HepG2 (cell line): ENCODE results near the gene ITGAV. TPM values are rescaled to one million over a fixed set of nuclear protein-coding genes. Genes with fewer than 3 reads are reported as not detected.
"Not testable (repeated sequence)": the region's sequence is repeated elsewhere in the genome, so short reads cannot be mapped to it uniquely, and the experiment has no call there.

Experiments
- ATAC-seq: fragments of 200-7000 bp; cut with Tn5 transposase; 3 replicates; pipeline ENCODE4 v1.9.1; 2020; ENCODE audit warnings: mild to moderate bottlenecking, moderate library complexity
- BruUV-seq: library from RNA; stranded (reverse); fragments of 400-500 nt; replicated peaks from 2 replicates; lab custom pipeline; 2021; lab: Mats Ljungman, UMichigan
- CTCF ChIA-PET: fragments of 300-600 bp; formaldehyde crosslinking; extraction: SDS; loops from one replicate; lab custom pipeline; 2021; ENCODE audit warnings: low total read pairs, inconsistent platforms, low intra/inter-chr PET ratio; lab: Yijun Ruan, JAX
- POLR2A ChIA-PET: fragments of 350-600 bp; sonication (Branson Sonifier 250); formaldehyde crosslinking; loops from one replicate; lab custom pipeline; 2020; ENCODE audit warnings: antibody characterized with exemption, inconsistent platforms; lab: Yijun Ruan, JAX
- DNase-seq: peaks from one replicate; pipeline ENCODE4 v3.0.0-alpha.2; 2015; ENCODE audit warnings: low spot score
- FAIRE-seq: peaks from 3 replicates; lab custom pipeline; 2011; peaks lifted over from hg19 to GRCh38; lab: Jason Lieb, UNC
- H2AFZ ChIP-seq: one replicate; pipeline ENCODE4 v1.6.1; 2011; ENCODE audit warnings: low read length, inconsistent platforms
- H3K27ac ChIP-seq: fragments of 300-600 bp; 3 replicates; pipeline ENCODE4 v1.8.0; 2011; ENCODE audit warnings: mixed run types, mild to moderate bottlenecking, mixed read lengths, low read length, inconsistent platforms; ENCODE audit not compliant: insufficient read depth; ENCODE audit errors: extremely low read length
- H3K27me3 ChIP-seq, 2 experiments: fragments of 200-600 bp in 1 of 2; 2 replicates in 1 of 2; 3 replicates in 1 of 2; pipeline versions ENCODE4 v1.6.0 to v1.8.0; 2011; ENCODE audit warnings: low read length in 2 of 2, mild to moderate bottlenecking in 2 of 2, moderate library complexity in 2 of 2, inconsistent platforms in 1 of 2; ENCODE audit not compliant: insufficient read depth in 2 of 2, control insufficient read depth in 1 of 2
- H3K36me3 ChIP-seq, 2 experiments: fragments of 200-600 bp in 1 of 2; replicated peaks in 1 of 2; 2 replicates in 1 of 2; 3 replicates in 1 of 2; pipeline versions ENCODE4 v1.5.1 to v1.8.0; 2011; ENCODE audit warnings: low read length in 2 of 2, inconsistent platforms in 1 of 2; ENCODE audit not compliant: insufficient read depth in 2 of 2, control insufficient read depth in 1 of 2
- H3K4me1 ChIP-seq: 2 replicates; pipeline ENCODE4 v1.5.1; 2012; ENCODE audit warnings: low read length, inconsistent platforms; ENCODE audit not compliant: insufficient read depth
- H3K4me2 ChIP-seq: 2 replicates; pipeline ENCODE4 v1.6.0; 2011; ENCODE audit warnings: low read depth, low read length, inconsistent platforms
- H3K4me3 ChIP-seq, 3 experiments: fragments of 200-600 bp in 1 of 3; sonication (generic), shearing (Covaris generic) in 1 of 3; replicated peaks in 1 of 3; 2 replicates each; pipeline ENCODE4 v1.5.1; 2011 to 2016; ENCODE audit warnings: low read length in 3 of 3, inconsistent platforms in 2 of 3, low read depth in 2 of 3, mild to moderate bottlenecking in 2 of 3, control low read depth in 1 of 3, mixed read lengths in 1 of 3; ENCODE audit not compliant: insufficient read depth in 1 of 3
- H3K79me2 ChIP-seq: one replicate; pipeline ENCODE4 v1.6.1; 2011; ENCODE audit warnings: low read length, inconsistent platforms; ENCODE audit not compliant: insufficient read depth
- H3K9ac ChIP-seq: 2 replicates; pipeline ENCODE4 v1.6.0; 2011; ENCODE audit warnings: mild to moderate bottlenecking, low read depth, low read length, inconsistent platforms; ENCODE audit not compliant: insufficient read depth
- H3K9me3 ChIP-seq: 2 replicates; pipeline ENCODE4 v1.5.1; 2012; ENCODE audit warnings: mild to moderate bottlenecking, low read length
- H4K20me1 ChIP-seq: 2 replicates; pipeline ENCODE4 v1.6.0; 2011; ENCODE audit warnings: inconsistent platforms, mild to moderate bottlenecking, low read length, moderate library complexity; ENCODE audit not compliant: insufficient read depth
- ARID5B ChIP-seq: IDR thresholded peaks from 2 replicates; pipeline ENCODE4 v1.4.0; 2020; ENCODE audit warnings: mild to moderate bottlenecking, missing genetic modification reagents
- BCL6 ChIP-seq: IDR thresholded peaks from 2 replicates; pipeline ENCODE4 v1.6.1; 2016; ENCODE audit warnings: missing genetic modification reagents, missing compliant biosample characterization
- CEBPB ChIP-seq: IDR thresholded peaks from 2 replicates; pipeline ENCODE4 v1.6.1; 2011; ENCODE audit warnings: low read depth, low read length, improper control_type of control experiment, borderline replicate concordance
- CEBPG ChIP-seq: IDR thresholded peaks from 2 replicates; pipeline ENCODE4 v1.6.1; 2016
- FOXA1 ChIP-seq, 2 experiments: fragments of 450-650 bp in 1 of 2; sonication (generic) in 1 of 2; formaldehyde crosslinking in 1 of 2; IDR thresholded peaks; 2 replicates each; pipeline versions ENCODE4 v1.4.0 to v1.6.1; 2016 to 2020; ENCODE audit warnings: missing genetic modification reagents in 1 of 2
- FOXA3 ChIP-seq: IDR thresholded peaks from 2 replicates; pipeline ENCODE4 v1.6.1; 2016; ENCODE audit warnings: missing genetic modification reagents, missing compliant biosample characterization
- FOXP4 ChIP-seq: sonication (generic); formaldehyde crosslinking; IDR thresholded peaks from 2 replicates; pipeline ENCODE4 v1.4.0; 2020; ENCODE audit warnings: missing genetic modification reagents
- GATAD2A ChIP-seq: IDR thresholded peaks from 2 replicates; pipeline ENCODE4 v1.6.1; 2016
- HMG20A ChIP-seq: IDR thresholded peaks from 2 replicates; pipeline ENCODE4 v1.6.1; 2016; ENCODE audit warnings: borderline replicate concordance
- MED1 ChIP-seq: sonication (generic); formaldehyde crosslinking; IDR thresholded peaks from 2 replicates; pipeline ENCODE4 v1.4.0; 2020; ENCODE audit warnings: missing genetic modification reagents
- NCOA2 ChIP-seq: sonication (generic); formaldehyde crosslinking; IDR thresholded peaks from 2 replicates; pipeline ENCODE4 v1.8.0; 2022; ENCODE audit warnings: inconsistent platforms
- SATB2 ChIP-seq: sonication (generic); formaldehyde crosslinking; IDR thresholded peaks from 2 replicates; pipeline ENCODE4 v1.5.0; 2020; ENCODE audit warnings: missing genetic modification reagents
- SOX13 ChIP-seq, 3 experiments: fragments of 450-650 bp in 1 of 3; sonication (generic) in 1 of 3; formaldehyde crosslinking in 1 of 3; IDR thresholded peaks in 2 of 3; conservative IDR thresholded peaks in 1 of 3; 2 replicates each; pipeline versions ENCODE4 v1.5.0 to v1.6.1; 2016 to 2020; ENCODE audit warnings: antibody characterized with exemption in 1 of 3, mild to moderate bottlenecking in 1 of 3, missing compliant biosample characterization in 1 of 3, missing genetic modification reagents in 1 of 3, moderate library complexity in 1 of 3
- SOX5 ChIP-seq: IDR thresholded peaks from 2 replicates; pipeline ENCODE4 v1.6.1; 2016; ENCODE audit warnings: borderline replicate concordance
- SOX6 ChIP-seq, 2 experiments: fragments of 450-650 bp in 1 of 2; sonication (generic) in 1 of 2; formaldehyde crosslinking in 1 of 2; IDR thresholded peaks; 2 replicates each; pipeline versions ENCODE4 v1.4.0 to v1.6.1; 2017 to 2020; ENCODE audit warnings: antibody characterized with exemption in 1 of 2, mild to moderate bottlenecking in 1 of 2, missing genetic modification reagents in 1 of 2
- THAP11 ChIP-seq: IDR thresholded peaks from 2 replicates; pipeline ENCODE4 v1.6.1; 2016; ENCODE audit warnings: missing biosample characterization, missing genetic modification reagents
- ZNF629 ChIP-seq: sonication (generic); formaldehyde crosslinking; conservative IDR thresholded peaks from 2 replicates; pipeline ENCODE4 v1.5.0; 2020; ENCODE audit warnings: missing genetic modification reagents
- WGBS: methylation state at CpG from one replicate; pipeline ENCODE4 v1.1.6; 2017; ENCODE audit warnings: low lambda C conversion rate; 5-methylcytosine and 5-hydroxymethylcytosine counted together
- in situ Hi-C: cut with HindIII; loops from 2 replicates; pipeline ENCODE4 v1.10.0; 2017; ENCODE audit warnings: low pct_unique_long_range_greater_than_20kb; ENCODE audit not compliant: extremely low pct_ligation_motif_present
- intact Hi-C: fragments of 100-400 bp; cut with micrococcal nuclease; formaldehyde crosslinking; loops from one replicate; pipeline ENCODE4 v1.10.0; 2022; ENCODE audit not compliant: unreplicated experiment
- polyA plus RNA-seq, 8 experiments: library from polyadenylated mRNA; depleted of rRNA in 3 of 8; stranded (reverse) in 7 of 8; unstranded in 1 of 8; fragments of >200 nt; fragmentation: Illumina TruSeq in 4 of 8; extraction: Trizol in 4 of 8; gene quantifications; 2 replicates each; pipeline versions ENCODE4 v1.2.1 to v1.2.3, GENCODE V29; 2011 to 2016; ENCODE audit warnings: low read depth in 4 of 8, missing spikeins in 1 of 8, mixed read lengths in 1 of 8; ENCODE audit not compliant: insufficient read depth in 1 of 8
- total RNA-seq, 5 experiments: library from RNA; depleted of rRNA; stranded (reverse); fragments of >200 nt; fragmentation: Illumina TruSeq; extraction: Trizol; gene quantifications; 2 replicates each; pipeline ENCODE4 v1.2.3, GENCODE V29; 2016; ENCODE audit warnings: low read depth in 1 of 5
- TF ChIP-seq, protein P1 (sequence below), 2 experiments: fragments of 450-650 bp in 1 of 2; sonication (generic) in 1 of 2; formaldehyde crosslinking; IDR thresholded peaks; 2 replicates each; pipeline versions ENCODE4 v1.5.0 to v1.8.0; 2020 to 2022; ENCODE audit warnings: mild to moderate bottlenecking in 1 of 2, missing genetic modification reagents in 1 of 2

The ITGAV gene
- total and polyA plus RNA-seq, 2 of the 13 experiments (the other 11 are each of a cell fraction or from before 2014, with no cell fraction given): 59.1 to 60.4 TPM

- CTCF ChIA-PET; BruUV-seq; H3K27me3 ChIP-seq; in situ Hi-C loops; H3K79me2 ChIP-seq; H3K27ac ChIP-seq; H3K36me3 ChIP-seq; H3K4me3 ChIP-seq; H2AFZ ChIP-seq; H4K20me1 ChIP-seq; H3K9ac ChIP-seq; ATAC-seq; H3K4me2 ChIP-seq; FAIRE-seq; DNase-seq; H3K9me3 ChIP-seq; intact Hi-C loops; TF ChIP-seq SOX6, FOXA1, SOX13 (IDR thresholded peaks at IDR 0.05): not testable (repeated sequence)
- WGBS: 6% methylated on average over 1 of the region's 1 CpG
- H3K4me1 ChIP-seq: peaks cover 24% of the 10 kb centered on the region
- POLR2A ChIA-PET: interaction anchor here (3.2 kb wide), 1 partner anchor 21 kb away, joined by 47 read pairs; the partner anchor contains the start of gene ITGAV
- peak; percentile 91 for TF ChIP-seq CEBPG (CRISPR knock-in tag)
- peak; percentile 30; the same call in 1 of the 2 replicates for TF ChIP-seq MED1
- TF ChIP-seq SOX6 (CRISPR knock-in tag; IDR thresholded peaks at IDR 0.05): peak; percentile 61
- peak; percentile 65; the same call in 1 of the 2 replicates for TF ChIP-seq CEBPB
- TF ChIP-seq THAP11 (CRISPR knock-in tag): peak; percentile 47; the same call in 1 of the 2 replicates
- TF ChIP-seq ARID5B: peak; percentile 63
- peak; percentile 83 for TF ChIP-seq FOXA3 (CRISPR knock-in tag)
- TF ChIP-seq BCL6 (CRISPR knock-in tag): peak; percentile 62; the same call in 1 of the 2 replicates
- peak; percentile 69; the same call in 1 of the 2 replicates for TF ChIP-seq FOXA1 (CRISPR knock-in tag; IDR thresholded peaks at IDR 0.05)
- peak; percentile 64 for TF ChIP-seq GATAD2A (CRISPR knock-in tag)
- TF ChIP-seq NCOA2: peak; percentile 42; the same call in 1 of the 2 replicates
- peak; percentile 48; the same call in 1 of the 2 replicates for TF ChIP-seq HMG20A (CRISPR knock-in tag)
- TF ChIP-seq SATB2 (CRISPR knock-in tag): peak; percentile 31; the same call in 1 of the 2 replicates
- TF ChIP-seq, protein P1, sequence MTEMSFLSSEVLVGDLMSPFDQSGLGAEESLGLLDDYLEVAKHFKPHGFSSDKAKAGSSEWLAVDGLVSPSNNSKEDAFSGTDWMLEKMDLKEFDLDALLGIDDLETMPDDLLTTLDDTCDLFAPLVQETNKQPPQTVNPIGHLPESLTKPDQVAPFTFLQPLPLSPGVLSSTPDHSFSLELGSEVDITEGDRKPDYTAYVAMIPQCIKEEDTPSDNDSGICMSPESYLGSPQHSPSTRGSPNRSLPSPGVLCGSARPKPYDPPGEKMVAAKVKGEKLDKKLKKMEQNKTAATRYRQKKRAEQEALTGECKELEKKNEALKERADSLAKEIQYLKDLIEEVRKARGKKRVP (CRISPR knock-in tag; IDR thresholded peaks at IDR 0.05): peak; percentile 26 to 98; a peak in 2 of 4 replicates
- peak in 1 of 2 experiments; percentile 29; a peak in 1 of 4 replicates for TF ChIP-seq SOX13 (CRISPR knock-in tag; conservative IDR thresholded peaks at IDR 0.05 in 1 of 2, IDR thresholded peaks at IDR 0.05 in 1 of 2)
- 0 out of 2 replicates have a peak, but pooled peaks have one; percentile 4 for TF ChIP-seq ZNF629
- 0 out of 2 replicates have a peak, but pooled peaks have one; percentile 21 for TF ChIP-seq FOXP4 (CRISPR knock-in tag)
- peak; percentile 29; the same call in 1 of the 2 replicates for TF ChIP-seq SOX5 (CRISPR knock-in tag)
Measured at GRCh38 chr2:186568600-186568999, 21.3 kb upstream of the ITGAV start.
